CD14-positive monocyte (primary cell): ENCODE measurements around the gene FBXW7. TPM values are rescaled to one million over a fixed set of nuclear protein-coding genes. Genes with fewer than 3 reads are reported as not detected.
A peak's percentile ranks its signal among the peaks of the same experiment; 100 is the strongest.

Source experiments
- DNase-seq, 3 donors: peaks; one replicate each; pipeline ENCODE4 v3.0.0-alpha.2; 2011 to 2022
- H2AFZ ChIP-seq: 2 replicates; pipeline ENCODE4 v1.6.0; 2012; ENCODE audit warnings: mild to moderate bottlenecking, low read depth, low read length, inconsistent platforms; ENCODE audit not compliant: insufficient read depth, poor library complexity, severe bottlenecking
- H3K27ac ChIP-seq, 2 donors: 1 replicate in 1 of 2; 2 replicates in 1 of 2; pipeline ENCODE4 v1.5.1; 2012 to 2013; ENCODE audit warnings: low read length in 2 of 2, control low read depth in 1 of 2, inconsistent platforms in 1 of 2, low read depth in 1 of 2, mild to moderate bottlenecking in 1 of 2
- H3K27me3 ChIP-seq, 2 donors: one replicate each; pipeline versions ENCODE4 v1.6.0 to v1.6.1; 2011 to 2013; ENCODE audit warnings: low read length in 2 of 2; ENCODE audit not compliant: control insufficient read depth in 2 of 2, insufficient read depth in 2 of 2
- H3K36me3 ChIP-seq, 2 donors: replicated peaks in 1 of 2; 1 replicate in 1 of 2; 2 replicates in 1 of 2; pipeline versions ENCODE4 v1.5.1 to v1.6.1; 2012 to 2013; ENCODE audit warnings: low read length in 2 of 2, control low read depth in 1 of 2, inconsistent platforms in 1 of 2, mild to moderate bottlenecking in 1 of 2; ENCODE audit not compliant: insufficient read depth in 2 of 2, control insufficient read depth in 1 of 2
- H3K4me1 ChIP-seq, 2 donors: 1 replicate in 1 of 2; 2 replicates in 1 of 2; pipeline versions ENCODE4 v1.5.1 to v1.6.1; 2012 to 2013; ENCODE audit warnings: low read length in 2 of 2, control low read depth in 1 of 2, inconsistent platforms in 1 of 2, mild to moderate bottlenecking in 1 of 2, moderate library complexity in 1 of 2; ENCODE audit not compliant: insufficient read depth in 2 of 2, control insufficient read depth in 1 of 2
- H3K4me2 ChIP-seq: replicated peaks from 2 replicates; pipeline ENCODE3; 2012; ENCODE audit warnings: low read length, moderate library complexity, mild to moderate bottlenecking; ENCODE audit not compliant: poor library complexity, severe bottlenecking; ENCODE audit errors: extremely low read depth
- H3K4me3 ChIP-seq, 3 experiments: fragments of 200-600 bp in 1 of 3; sonication (generic) in 1 of 3; replicated peaks in 1 of 3; 1 replicate in 2 of 3; 2 replicates in 1 of 3; pipeline ENCODE4 v1.5.1; 2011 to 2013; ENCODE audit warnings: low read length in 3 of 3, mild to moderate bottlenecking in 3 of 3, control low read depth in 2 of 3, low read depth in 2 of 3, inconsistent platforms in 1 of 3, moderate library complexity in 1 of 3
- H3K79me2 ChIP-seq: 2 replicates; pipeline ENCODE4 v1.6.0; 2012; ENCODE audit warnings: mild to moderate bottlenecking, control low read depth, inconsistent platforms, low read length, moderate library complexity; ENCODE audit not compliant: insufficient read depth
- H3K9ac ChIP-seq: 2 replicates; pipeline ENCODE4 v1.6.0; 2017; ENCODE audit warnings: low read length, mild to moderate bottlenecking; ENCODE audit not compliant: insufficient read depth, poor library complexity, severe bottlenecking
- H3K9me3 ChIP-seq, 2 donors: replicated peaks in 1 of 2; 1 replicate in 1 of 2; 2 replicates in 1 of 2; pipeline versions ENCODE4 v1.5.1 to v1.6.1; 2012 to 2013; ENCODE audit warnings: low read length in 2 of 2, control low read depth in 1 of 2; ENCODE audit not compliant: control insufficient read depth in 1 of 2, insufficient read depth in 1 of 2
- H4K20me1 ChIP-seq: 2 replicates; pipeline ENCODE4 v1.6.0; 2012; ENCODE audit warnings: mild to moderate bottlenecking, low read length, control low read depth, moderate library complexity; ENCODE audit not compliant: insufficient read depth
- H3K27ac Mint-ChIP-seq, 7 donors: one replicate each; pipeline ENCODE4 v1.8.0; 2020; ENCODE audit warnings: mild to moderate bottlenecking in 7 of 7, mixed read lengths in 7 of 7, moderate library complexity in 6 of 7, inconsistent platforms in 2 of 7
- H3K27me3 Mint-ChIP-seq, 3 donors: one replicate each; pipeline ENCODE4 v1.8.0; 2021 to 2022; ENCODE audit warnings: low read depth in 3 of 3, mild to moderate bottlenecking in 3 of 3, mixed read lengths in 3 of 3, moderate library complexity in 3 of 3, inconsistent platforms in 1 of 3
- H3K36me3 Mint-ChIP-seq, 2 donors: one replicate each; pipeline ENCODE4 v1.8.0; 2020; ENCODE audit warnings: mixed read lengths in 2 of 2, inconsistent platforms in 1 of 2, mild to moderate bottlenecking in 1 of 2
- H3K4me1 Mint-ChIP-seq: one replicate; pipeline ENCODE4 v1.8.0; 2020; ENCODE audit warnings: mild to moderate bottlenecking, mixed read lengths
- H3K4me3 Mint-ChIP-seq, 2 donors: one replicate each; pipeline ENCODE4 v1.8.0; 2020; ENCODE audit warnings: mild to moderate bottlenecking in 2 of 2, mixed read lengths in 2 of 2, moderate library complexity in 1 of 2
- H3K9me3 Mint-ChIP-seq, 7 donors: one replicate each; pipeline ENCODE4 v1.8.0; 2020 to 2022; ENCODE audit warnings: mixed read lengths in 7 of 7, mild to moderate bottlenecking in 6 of 7, moderate library complexity in 6 of 7, inconsistent platforms in 2 of 7
- CTCF ChIP-seq: fragments of 200-600 bp; IDR thresholded peaks from one replicate; pipeline ENCODE4 v1.8.0; 2022; ENCODE audit warnings: antibody characterized with exemption, mild to moderate bottlenecking
- WGBS: methylation state at CpG from one replicate; pipeline ENCODE4 v1.1.5; 2013; ENCODE audit warnings: missing lambda C conversion rate; ENCODE audit not compliant: insufficient coverage; 5-methylcytosine and 5-hydroxymethylcytosine counted together
- intact Hi-C, 2 donors: fragments of 100-400 bp; cut with micrococcal nuclease; formaldehyde crosslinking; loops; one replicate each; pipeline versions ENCODE4 v1.15.0 to v1.15.1; 2023
- polyA plus RNA-seq, 3 donors: library from polyadenylated mRNA; depleted of rRNA in 1 of 3; unstranded in 2 of 3; stranded (reverse) in 1 of 3; fragments of 300-500 nt in 2 of 3; fragments of >200 nt in 1 of 3; fragmentation: Illumina TruSeq in 2 of 3; gene quantifications; 1 replicate in 2 of 3; 2 replicates in 1 of 3; pipeline ENCODE4 v1.2.3, GENCODE V29; 2012 to 2021

Gene FBXW7
- polyA plus RNA-seq, 3 donors = 25.1 to 44.9 (median 35.6) TPM

- no peak for TF ChIP-seq CTCF
- peaks cover 2 to 8% of the 10 kb centered on the region in 2 donors for H3K4me1 ChIP-seq
- H3K9ac ChIP-seq = no peak overlapping the region
- no peak overlapping the region for H2AFZ ChIP-seq
- no peaks in the 10 kb centered on the region for H3K9me3 ChIP-seq
- H3K4me2 ChIP-seq = no peak overlapping the region
- peaks cover 64% of the 10 kb centered on the region for H3K79me2 ChIP-seq
- H3K36me3 Mint-ChIP-seq = peaks cover 13 to 22% of the 10 kb centered on the region in 2 donors
- peak in 2 of 3 donors; percentile 41 to 52 for DNase-seq
- no CpG with 5 or more reads among the region's 3 CpGs for WGBS
- H3K4me3 Mint-ChIP-seq = no peak overlapping the region
- H3K27me3 Mint-ChIP-seq = no peaks in the 10 kb centered on the region
- H3K27ac Mint-ChIP-seq = peak overlapping the region in 1 of 7 donors; percentile 50
- H3K36me3 ChIP-seq = peaks cover 0 to under 1% of the 10 kb centered on the region in 2 donors
- intact Hi-C loops = no loop called here
- peaks cover 0 to 6% (median 2%) of the 10 kb centered on the region in 7 donors for H3K9me3 Mint-ChIP-seq
- H3K4me3 ChIP-seq = no peak overlapping the region
- no peaks in the 10 kb centered on the region for H3K27me3 ChIP-seq
- H4K20me1 ChIP-seq = peaks cover 92% of the 10 kb centered on the region
- H3K4me1 Mint-ChIP-seq = peaks cover 16% of the 10 kb centered on the region
- no peak overlapping the region for H3K27ac ChIP-seq
These were observed 101.9 kb downstream of the FBXW7 start for GRCh38 chr4:152434011-152434410.

GRCh38 chr4:152431784-152432183 lies 104.1 kb downstream of the FBXW7 start:
- no peak overlapping the region for H3K27ac Mint-ChIP-seq
- no peaks in the 10 kb centered on the region for H3K9me3 ChIP-seq
- WGBS = no CpG with 5 or more reads among the region's 2 CpGs
- intact Hi-C loops = no loop called here
- H3K27me3 ChIP-seq = no peaks in the 10 kb centered on the region
- peaks cover 16% of the 10 kb centered on the region for H3K4me1 Mint-ChIP-seq
- H3K4me1 ChIP-seq = peaks cover 2 to 8% of the 10 kb centered on the region in 2 donors
- no peak overlapping the region for H2AFZ ChIP-seq
- no peak overlapping the region for H3K4me3 Mint-ChIP-seq
- no peak for TF ChIP-seq CTCF
- H4K20me1 ChIP-seq = peaks cover 82% of the 10 kb centered on the region
- no peaks in the 10 kb centered on the region for H3K27me3 Mint-ChIP-seq
- H3K36me3 ChIP-seq = peaks cover 0 to 15% of the 10 kb centered on the region in 2 donors
- H3K27ac ChIP-seq = no peak overlapping the region
- H3K79me2 ChIP-seq = peaks cover 55% of the 10 kb centered on the region
- no peak for DNase-seq
- no peaks in the 10 kb centered on the region for H3K9me3 Mint-ChIP-seq
- peaks cover 10 to 20% of the 10 kb centered on the region in 2 donors for H3K36me3 Mint-ChIP-seq
- H3K4me2 ChIP-seq = no peak overlapping the region
- no peak overlapping the region for H3K4me3 ChIP-seq
- no peak overlapping the region for H3K9ac ChIP-seq
